Liver (tissue), 9 donors: ENCODE data around the gene ARHGEF40. TPM values are rescaled to one million over a fixed set of nuclear protein-coding genes. Genes with fewer than 3 reads are reported as not detected.
"Not testable (repeated sequence)": the region's sequence is repeated elsewhere in the genome, so short reads cannot be mapped to it uniquely, and the experiment has no call there.

Source experiments
- DNase-seq: peaks from one replicate; pipeline ENCODE4 v3.0.0-alpha.2; 2017; ENCODE audit warnings: low spot score
- H3K27ac ChIP-seq, 2 donors: one replicate each; pipeline ENCODE4 v1.7.0; 2013; ENCODE audit warnings: inconsistent platforms in 2 of 2, low read length in 2 of 2, control low read depth in 1 of 2, low read depth in 1 of 2, mild to moderate bottlenecking in 1 of 2
- H3K27me3 ChIP-seq, 4 donors: one replicate each; pipeline versions ENCODE4 v1.6.1 to v1.7.0; 2013; ENCODE audit warnings: low read length in 3 of 4, inconsistent platforms in 1 of 4, mild to moderate bottlenecking in 1 of 4, moderate library complexity in 1 of 4; ENCODE audit not compliant: control insufficient read depth in 4 of 4, insufficient read depth in 4 of 4
- H3K36me3 ChIP-seq, 4 donors: one replicate each; pipeline versions ENCODE4 v1.6.1 to v1.7.0; 2013; ENCODE audit warnings: low read length in 3 of 4, mild to moderate bottlenecking in 3 of 4, low read depth in 1 of 4, moderate library complexity in 1 of 4; ENCODE audit not compliant: control insufficient read depth in 4 of 4, insufficient read depth in 3 of 4
- H3K4me1 ChIP-seq, 4 donors: one replicate each; pipeline versions ENCODE4 v1.6.1 to v1.7.0; 2013; ENCODE audit warnings: low read length in 3 of 4, mild to moderate bottlenecking in 3 of 4, moderate library complexity in 1 of 4; ENCODE audit not compliant: control insufficient read depth in 4 of 4, insufficient read depth in 4 of 4
- H3K4me3 ChIP-seq, 3 donors: one replicate each; pipeline versions ENCODE4 v1.6.1 to v1.7.0; 2013; ENCODE audit warnings: low read length in 3 of 3, control low read depth in 1 of 3, low read depth in 1 of 3, mild to moderate bottlenecking in 1 of 3
- H3K9ac ChIP-seq, 2 donors: one replicate each; pipeline ENCODE4 v1.7.0; 2013; ENCODE audit warnings: low read length in 2 of 2, mild to moderate bottlenecking in 2 of 2, moderate library complexity in 2 of 2, control low read depth in 1 of 2, low read depth in 1 of 2
- H3K9me3 ChIP-seq, 4 donors: one replicate each; pipeline versions ENCODE4 v1.6.1 to v1.7.0; 2013; ENCODE audit warnings: low read length in 3 of 4; ENCODE audit not compliant: control insufficient read depth in 4 of 4
- FOXA1 ChIP-seq: IDR thresholded peaks from 2 replicates; pipeline ENCODE4 v1.6.1; 2016; ENCODE audit warnings: antibody characterized with exemption
- FOXA2 ChIP-seq: IDR thresholded peaks from 2 replicates; pipeline ENCODE4 v1.6.1; 2016; ENCODE audit warnings: antibody characterized with exemption
- GABPA ChIP-seq, 2 donors: IDR thresholded peaks in 1 of 2; conservative IDR thresholded peaks in 1 of 2; 2 replicates each; pipeline ENCODE4 v1.6.1; 2016; ENCODE audit warnings: antibody characterized with exemption in 2 of 2, mild to moderate bottlenecking in 1 of 2, moderate library complexity in 1 of 2
- HNF4A ChIP-seq, 2 donors: conservative IDR thresholded peaks; 2 replicates each; pipeline ENCODE4 v1.6.1; 2016; ENCODE audit warnings: antibody characterized with exemption in 2 of 2, mild to moderate bottlenecking in 2 of 2
- HNF4G ChIP-seq: IDR thresholded peaks from 2 replicates; pipeline ENCODE4 v1.6.1; 2016; ENCODE audit warnings: antibody characterized with exemption
- JUND ChIP-seq, 2 donors: IDR thresholded peaks; 2 replicates each; pipeline ENCODE4 v1.6.1; 2016; ENCODE audit warnings: antibody characterized with exemption in 2 of 2
- NR2F2 ChIP-seq: IDR thresholded peaks from 2 replicates; pipeline ENCODE4 v1.6.1; 2016; ENCODE audit warnings: antibody characterized with exemption
- RAD21 ChIP-seq, 2 donors: IDR thresholded peaks; 2 replicates each; pipeline ENCODE4 v1.6.1; 2016; ENCODE audit warnings: antibody characterized with exemption in 2 of 2, mild to moderate bottlenecking in 2 of 2
- RXRA ChIP-seq, 2 donors: IDR thresholded peaks; 2 replicates each; pipeline ENCODE4 v1.6.1; 2017 to 2018; ENCODE audit warnings: antibody characterized with exemption in 2 of 2, mild to moderate bottlenecking in 1 of 2
- SP1 ChIP-seq: IDR thresholded peaks from 2 replicates; pipeline ENCODE4 v1.6.1; 2018; ENCODE audit warnings: antibody characterized with exemption, mild to moderate bottlenecking
- YY1 ChIP-seq: IDR thresholded peaks from 2 replicates; pipeline ENCODE4 v1.6.1; 2016; ENCODE audit warnings: antibody characterized with exemption, mild to moderate bottlenecking
- WGBS: extraction: QIAGEN DNeasy Blood & Tissue Kit; methylation state at CpG from one replicate; pipeline ENCODE4 v1.1.7; 2013; 5-methylcytosine and 5-hydroxymethylcytosine counted together
- polyA plus RNA-seq, 2 donors: library from polyadenylated mRNA; stranded (reverse) in 1 of 2; unstranded in 1 of 2; fragments of 200-250 nt in 1 of 2; fragments of >200 nt in 1 of 2; fragmentation: Nextera tagmentation in 1 of 2; extraction: Ambion mirVana in 1 of 2; gene quantifications; one replicate each; pipeline versions ENCODE4 v1.2.1 to v1.2.3, GENCODE V29; 2013 to 2015
- total RNA-seq, 2 donors: library from RNA; depleted of rRNA; stranded (reverse); fragments of >200 nt; gene quantifications; one replicate each; pipeline ENCODE4 v1.2.3, GENCODE V29; 2014
- TF ChIP-seq, protein P1 (sequence below): IDR thresholded peaks from 2 replicates; pipeline ENCODE4 v1.6.1; 2016; ENCODE audit warnings: antibody characterized with exemption
- TF ChIP-seq, protein P2 (sequence below): IDR thresholded peaks from 2 replicates; pipeline ENCODE4 v1.6.1; 2016; ENCODE audit warnings: antibody characterized with exemption
- TF ChIP-seq, protein P3 (sequence below): IDR thresholded peaks from 2 replicates; pipeline ENCODE4 v1.6.1; 2016; ENCODE audit warnings: antibody characterized with exemption, mild to moderate bottlenecking
- donor health status: healthy.
- donor health status: healthy.
- donor health status: healthy.
- donor health status: healthy.
- donor health status: healthy.

Gene ARHGEF40
- total and polyA plus RNA-seq, 4 donors: 9.3 to 42.5 (median 16.9) TPM

DNA sequence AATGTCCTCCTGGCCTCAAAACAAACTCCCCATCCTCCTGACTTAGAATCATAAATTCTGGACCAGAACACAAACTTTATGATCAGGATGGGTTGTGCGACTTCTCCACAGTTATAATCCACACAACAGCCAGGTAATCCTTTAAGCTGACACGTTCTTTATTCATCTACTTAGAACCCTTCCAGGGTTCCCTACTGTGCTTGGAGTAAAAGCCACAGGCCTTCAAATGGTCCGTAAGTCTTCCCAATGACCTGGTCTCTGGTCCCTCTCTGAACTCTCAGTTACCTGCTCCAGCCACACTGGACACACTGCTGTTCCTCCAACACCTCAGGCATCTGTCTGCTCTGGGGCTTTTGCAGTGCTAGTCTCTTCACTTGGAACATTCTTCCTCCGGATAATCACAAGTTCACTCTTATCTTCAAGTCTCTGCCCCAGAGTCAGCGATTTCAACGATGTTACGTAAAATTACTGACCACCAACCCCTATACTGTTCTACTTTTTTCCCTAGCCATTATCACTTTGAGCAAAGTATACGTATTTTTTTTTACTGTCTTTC is 29.7 kb upstream of the ARHGEF40 start:
- H3K4me1 ChIP-seq: peaks cover 17 to 74% (median 57%) of the 10 kb centered on the region in 4 donors
- H3K9ac ChIP-seq: peak overlapping the region in 1 of 2 donors; percentile 26
- WGBS: 70% methylated on average over 8 of the region's 8 CpGs
- H3K36me3 ChIP-seq: no peaks in the 10 kb centered on the region
- no peak overlapping the region for H3K4me3 ChIP-seq
- H3K27ac ChIP-seq: peak overlapping the region; percentile 48 to 59
- no peak for DNase-seq
- H3K9me3 ChIP-seq: no peaks in the 10 kb centered on the region
- H3K27me3 ChIP-seq: no peaks in the 10 kb centered on the region
- TF ChIP-seq SP1 (no peak), JUND (IDR thresholded peaks at IDR 0.05) (no peak), HNF4G (no peak), FOXA1 (no peak), RXRA (IDR thresholded peaks at IDR 0.05) (no peak), GABPA (IDR thresholded peaks at IDR 0.05 in 1 of 2, conservative IDR thresholded peaks at IDR 0.05 in 1 of 2) (no peak), NR2F2 (no peak), YY1 (no peak), HNF4A (conservative IDR thresholded peaks at IDR 0.05) (no peak), FOXA2 (no peak), RAD21 (IDR thresholded peaks at IDR 0.05) (no peak)
- TF ChIP-seq, protein P1, sequence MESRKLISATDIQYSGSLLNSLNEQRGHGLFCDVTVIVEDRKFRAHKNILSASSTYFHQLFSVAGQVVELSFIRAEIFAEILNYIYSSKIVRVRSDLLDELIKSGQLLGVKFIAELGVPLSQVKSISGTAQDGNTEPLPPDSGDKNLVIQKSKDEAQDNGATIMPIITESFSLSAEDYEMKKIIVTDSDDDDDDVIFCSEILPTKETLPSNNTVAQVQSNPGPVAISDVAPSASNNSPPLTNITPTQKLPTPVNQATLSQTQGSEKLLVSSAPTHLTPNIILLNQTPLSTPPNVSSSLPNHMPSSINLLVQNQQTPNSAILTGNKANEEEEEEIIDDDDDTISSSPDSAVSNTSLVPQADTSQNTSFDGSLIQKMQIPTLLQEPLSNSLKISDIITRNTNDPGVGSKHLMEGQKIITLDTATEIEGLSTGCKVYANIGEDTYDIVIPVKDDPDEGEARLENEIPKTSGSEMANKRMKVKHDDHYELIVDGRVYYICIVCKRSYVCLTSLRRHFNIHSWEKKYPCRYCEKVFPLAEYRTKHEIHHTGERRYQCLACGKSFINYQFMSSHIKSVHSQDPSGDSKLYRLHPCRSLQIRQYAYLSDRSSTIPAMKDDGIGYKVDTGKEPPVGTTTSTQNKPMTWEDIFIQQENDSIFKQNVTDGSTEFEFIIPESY: no peak
- TF ChIP-seq, protein P2, sequence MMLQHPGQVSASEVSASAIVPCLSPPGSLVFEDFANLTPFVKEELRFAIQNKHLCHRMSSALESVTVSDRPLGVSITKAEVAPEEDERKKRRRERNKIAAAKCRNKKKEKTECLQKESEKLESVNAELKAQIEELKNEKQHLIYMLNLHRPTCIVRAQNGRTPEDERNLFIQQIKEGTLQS: no peak
- TF ChIP-seq, protein P3, sequence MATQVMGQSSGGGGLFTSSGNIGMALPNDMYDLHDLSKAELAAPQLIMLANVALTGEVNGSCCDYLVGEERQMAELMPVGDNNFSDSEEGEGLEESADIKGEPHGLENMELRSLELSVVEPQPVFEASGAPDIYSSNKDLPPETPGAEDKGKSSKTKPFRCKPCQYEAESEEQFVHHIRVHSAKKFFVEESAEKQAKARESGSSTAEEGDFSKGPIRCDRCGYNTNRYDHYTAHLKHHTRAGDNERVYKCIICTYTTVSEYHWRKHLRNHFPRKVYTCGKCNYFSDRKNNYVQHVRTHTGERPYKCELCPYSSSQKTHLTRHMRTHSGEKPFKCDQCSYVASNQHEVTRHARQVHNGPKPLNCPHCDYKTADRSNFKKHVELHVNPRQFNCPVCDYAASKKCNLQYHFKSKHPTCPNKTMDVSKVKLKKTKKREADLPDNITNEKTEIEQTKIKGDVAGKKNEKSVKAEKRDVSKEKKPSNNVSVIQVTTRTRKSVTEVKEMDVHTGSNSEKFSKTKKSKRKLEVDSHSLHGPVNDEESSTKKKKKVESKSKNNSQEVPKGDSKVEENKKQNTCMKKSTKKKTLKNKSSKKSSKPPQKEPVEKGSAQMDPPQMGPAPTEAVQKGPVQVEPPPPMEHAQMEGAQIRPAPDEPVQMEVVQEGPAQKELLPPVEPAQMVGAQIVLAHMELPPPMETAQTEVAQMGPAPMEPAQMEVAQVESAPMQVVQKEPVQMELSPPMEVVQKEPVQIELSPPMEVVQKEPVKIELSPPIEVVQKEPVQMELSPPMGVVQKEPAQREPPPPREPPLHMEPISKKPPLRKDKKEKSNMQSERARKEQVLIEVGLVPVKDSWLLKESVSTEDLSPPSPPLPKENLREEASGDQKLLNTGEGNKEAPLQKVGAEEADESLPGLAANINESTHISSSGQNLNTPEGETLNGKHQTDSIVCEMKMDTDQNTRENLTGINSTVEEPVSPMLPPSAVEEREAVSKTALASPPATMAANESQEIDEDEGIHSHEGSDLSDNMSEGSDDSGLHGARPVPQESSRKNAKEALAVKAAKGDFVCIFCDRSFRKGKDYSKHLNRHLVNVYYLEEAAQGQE: no peak

DNA sequence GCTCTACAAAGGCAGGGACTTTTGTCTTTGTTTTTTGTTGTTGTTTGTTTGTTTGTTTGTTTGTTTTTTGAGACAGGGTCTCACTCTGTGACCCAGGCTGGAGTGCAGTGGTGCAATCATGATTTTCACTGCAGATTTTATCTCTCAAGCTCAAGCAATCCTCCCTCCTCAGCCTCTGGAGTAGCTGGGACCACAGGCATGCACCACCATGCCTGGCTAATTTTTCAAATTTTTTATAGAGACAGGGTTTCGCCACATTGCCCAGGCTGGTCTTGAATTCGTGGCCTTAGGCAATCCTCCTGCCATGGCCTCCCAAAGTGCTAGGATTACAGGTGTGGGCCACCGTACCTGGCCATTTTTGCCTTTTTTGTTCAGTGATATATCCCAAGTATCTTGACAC is 29.2 kb upstream of the ARHGEF40 start:
- not testable (repeated sequence) for H3K36me3 ChIP-seq, DNase-seq, H3K4me3 ChIP-seq, H3K9me3 ChIP-seq, H3K9ac ChIP-seq, H3K27me3 ChIP-seq
- H3K4me1 ChIP-seq: peaks cover 17 to 74% (median 58%) of the 10 kb centered on the region in 4 donors
- 83% methylated on average over 3 of the region's 3 CpGs for WGBS
- H3K27ac ChIP-seq: peak overlapping the region; percentile 84 to 86
